ENCODE data around the gene LRTM2.

The LRTM2 gene

GRCh38 chr12:1857821-1858220 is 37.5 kb downstream of the LRTM2 start:
- no peak for DNase-seq (ENCODE audit: extremely low read depth, insufficient read length)
- TF ChIP-seq CTCF (IDR thresholded peaks at IDR 0.05; ENCODE audit: insufficient read depth, low read length, poor library complexity, severe bottlenecking), result no peak
- H3K36me3 ChIP-seq (ENCODE audit: control insufficient read depth, insufficient read depth, low read length), result no peaks in the 10 kb centered on the region
- H3K4me3 ChIP-seq (replicated peaks; ENCODE audit: low read depth, low read length), result no peak overlapping the region
- H3K27me3 ChIP-seq (replicated peaks; ENCODE audit: control insufficient read depth, insufficient read depth, low read length), result no peaks in the 10 kb centered on the region; the same call in none of the 2 replicates

- DNase-seq (ENCODE audit: extremely low read depth, insufficient read length), result no peak
- TF ChIP-seq CTCF (IDR thresholded peaks at IDR 0.05; ENCODE audit: insufficient read depth, low read length, poor library complexity, severe bottlenecking), result no peak
- Histone ChIP-seq H3K36me3 (ENCODE audit: control insufficient read depth, insufficient read depth, low read length) (no peaks in the 10 kb centered on the region), H3K4me3 (replicated peaks; ENCODE audit: low read depth, low read length) (no peak overlapping the region), H3K27me3 (replicated peaks; ENCODE audit: control insufficient read depth, insufficient read depth, low read length) (no peaks in the 10 kb centered on the region; the same call in none of the 2 replicates)
Observed at GRCh38 chr12:1858456-1858855, 38.1 kb downstream of the LRTM2 start.

- H3K36me3 ChIP-seq (ENCODE audit: control insufficient read depth, insufficient read depth, low read length), result no peaks in the 10 kb centered on the region
- no peak for DNase-seq (ENCODE audit: extremely low read depth, insufficient read length)
- H3K27me3 ChIP-seq (replicated peaks; ENCODE audit: control insufficient read depth, insufficient read depth, low read length), result no peaks in the 10 kb centered on the region; the same call in 1 of the 2 replicates
- H3K4me3 ChIP-seq (replicated peaks; ENCODE audit: low read depth, low read length), result no peak overlapping the region
- TF ChIP-seq CTCF (IDR thresholded peaks at IDR 0.05; ENCODE audit: insufficient read depth, low read length, poor library complexity, severe bottlenecking), result no peak
Observed at GRCh38 chr12:1859643-1860042, 39.3 kb downstream of the LRTM2 start.

GRCh38 chr12:1862973-1863372 is 42.6 kb downstream of the LRTM2 start:
- Histone ChIP-seq H3K27me3 (replicated peaks; ENCODE audit: control insufficient read depth, insufficient read depth, low read length) (no peaks in the 10 kb centered on the region; the same call in 1 of the 2 replicates), H3K4me3 (replicated peaks; ENCODE audit: low read depth, low read length) (no peak overlapping the region), H3K36me3 (ENCODE audit: control insufficient read depth, insufficient read depth, low read length) (no peaks in the 10 kb centered on the region)
- DNase-seq (ENCODE audit: extremely low read depth, insufficient read length), result no peak
- no peak for TF ChIP-seq CTCF (IDR thresholded peaks at IDR 0.05; ENCODE audit: insufficient read depth, low read length, poor library complexity, severe bottlenecking)

- no peak for DNase-seq (ENCODE audit: extremely low read depth, insufficient read length)
- no peak for TF ChIP-seq CTCF (IDR thresholded peaks at IDR 0.05; ENCODE audit: insufficient read depth, low read length, poor library complexity, severe bottlenecking)
- no peaks in the 10 kb centered on the region; the same call in 1 of the 2 replicates for H3K27me3 ChIP-seq (replicated peaks; ENCODE audit: control insufficient read depth, insufficient read depth, low read length)
Observed at GRCh38 chr12:1863823-1864222, 43.5 kb downstream of the LRTM2 start.

GRCh38 chr12:1864456-1864855 is 44.1 kb downstream of the LRTM2 start:
- no peak for TF ChIP-seq CTCF (IDR thresholded peaks at IDR 0.05; ENCODE audit: insufficient read depth, low read length, poor library complexity, severe bottlenecking)
- no peak for DNase-seq (ENCODE audit: extremely low read depth, insufficient read length)
- H3K27me3 ChIP-seq (replicated peaks; ENCODE audit: control insufficient read depth, insufficient read depth, low read length), result no peaks in the 10 kb centered on the region; the same call in 1 of the 2 replicates
- no peaks in the 10 kb centered on the region for H3K36me3 ChIP-seq (ENCODE audit: control insufficient read depth, insufficient read depth, low read length)
- no peak overlapping the region for H3K4me3 ChIP-seq (replicated peaks; ENCODE audit: low read depth, low read length)

More at GRCh38 chr12:1863823-1864222, 43.5 kb downstream of the LRTM2 start:
- no peaks in the 10 kb centered on the region for H3K36me3 ChIP-seq (ENCODE audit: control insufficient read depth, insufficient read depth, low read length)
- H3K4me3 ChIP-seq (replicated peaks; ENCODE audit: low read depth, low read length), result no peak overlapping the region
